NCI-H1436 (cell line): ENCODE data around the gene PPP1R1A.

Source experiments
- DNase-seq: peaks from one replicate; lab custom pipeline; 2025; lab: John Stamatoyannopoulos, UW

The PPP1R1A gene

GRCh38 chr12:54588110-54588889 is at the start of gene PPP1R1A:
PPP1R1A (minus strand) TSS chr12:54588659; CDS start chr12:54588488, 171 bp downstream.
- DNase-seq = no peak

GRCh38 chr12:54634795-54635194 is 46.3 kb upstream of the PPP1R1A start, which contains the start of gene LACRT:
LACRT (minus strand) TSS chr12:54634895; CDS start chr12:54634841, 54 bp downstream.
- no peak for DNase-seq

- no peak for DNase-seq
Measured at GRCh38 chr12:54631988-54632728, 43.7 kb upstream of the PPP1R1A start.

- DNase-seq = no peak
Measured at GRCh38 chr12:54631551-54631950, 43.1 kb upstream of the PPP1R1A start.

- DNase-seq = no peak
Measured at GRCh38 chr12:54629925-54630324, 41.5 kb upstream of the PPP1R1A start.

GRCh38 chr12:54628186-54628846 is 39.9 kb upstream of the PPP1R1A start:
- DNase-seq = no peak

GRCh38 chr12:54627304-54627703 is 38.8 kb upstream of the PPP1R1A start:
- DNase-seq = no peak

GRCh38 chr12:54625598-54625997 is 37.1 kb upstream of the PPP1R1A start:
- DNase-seq = no peak

- no peak for DNase-seq
Measured at GRCh38 chr12:54624315-54625279, 36.1 kb upstream of the PPP1R1A start.

GRCh38 chr12:54622463-54623183 is 34.2 kb upstream of the PPP1R1A start:
- DNase-seq = no peak

GRCh38 chr12:54616933-54617680 is 28.6 kb upstream of the PPP1R1A start:
- no peak for DNase-seq

- no peak for DNase-seq
Measured at GRCh38 chr12:54612225-54612750, 23.8 kb upstream of the PPP1R1A start.

GRCh38 chr12:54611715-54612149 is 23.3 kb upstream of the PPP1R1A start:
- DNase-seq = no peak

- no peak for DNase-seq
Measured at GRCh38 chr12:54608769-54609168, 20.3 kb upstream of the PPP1R1A start.

- DNase-seq = no peak
Measured at GRCh38 chr12:54608156-54608555, 19.7 kb upstream of the PPP1R1A start.

- DNase-seq = no peak
Measured at GRCh38 chr12:54606556-54606955, 18.1 kb upstream of the PPP1R1A start.

- DNase-seq = no peak
Measured at GRCh38 chr12:54605138-54605970, 16.9 kb upstream of the PPP1R1A start.

- DNase-seq = no peak
Measured at GRCh38 chr12:54604436-54604835, 16.0 kb upstream of the PPP1R1A start.

- no peak for DNase-seq
Measured at GRCh38 chr12:54603872-54604271, 15.4 kb upstream of the PPP1R1A start.
